ENCODE data around the gene PON3.

DNA sequence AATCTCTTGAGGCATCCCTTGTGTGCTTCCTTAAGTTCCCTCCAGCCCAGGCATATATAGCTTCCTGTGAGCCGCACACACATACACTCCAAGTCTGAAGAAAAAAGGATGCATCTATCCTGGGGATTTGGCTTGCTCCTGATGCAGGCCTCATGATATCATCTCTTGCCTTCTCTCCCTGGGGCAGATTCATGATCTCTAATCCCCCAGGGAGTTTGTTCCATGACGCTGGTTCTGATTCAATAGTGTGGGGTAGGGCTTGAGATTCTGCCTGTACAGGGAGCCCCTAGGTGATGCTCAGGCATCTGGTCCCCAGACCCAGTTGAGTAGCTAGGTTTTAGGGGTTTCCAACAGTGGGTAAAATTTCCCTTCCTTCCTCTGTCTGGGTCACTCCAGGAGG lies 73.3 kb downstream of the PON3 start:
- TF ChIP-seq EZH2phosphoT487 (IDR thresholded peaks at IDR 0.05; ENCODE audit: low read length) (no peak), EZH2 (optimal IDR thresholded peaks at IDR 0.05; ENCODE audit: low read depth, low read length) (no peak)
- TF ChIP-seq, protein P1, sequence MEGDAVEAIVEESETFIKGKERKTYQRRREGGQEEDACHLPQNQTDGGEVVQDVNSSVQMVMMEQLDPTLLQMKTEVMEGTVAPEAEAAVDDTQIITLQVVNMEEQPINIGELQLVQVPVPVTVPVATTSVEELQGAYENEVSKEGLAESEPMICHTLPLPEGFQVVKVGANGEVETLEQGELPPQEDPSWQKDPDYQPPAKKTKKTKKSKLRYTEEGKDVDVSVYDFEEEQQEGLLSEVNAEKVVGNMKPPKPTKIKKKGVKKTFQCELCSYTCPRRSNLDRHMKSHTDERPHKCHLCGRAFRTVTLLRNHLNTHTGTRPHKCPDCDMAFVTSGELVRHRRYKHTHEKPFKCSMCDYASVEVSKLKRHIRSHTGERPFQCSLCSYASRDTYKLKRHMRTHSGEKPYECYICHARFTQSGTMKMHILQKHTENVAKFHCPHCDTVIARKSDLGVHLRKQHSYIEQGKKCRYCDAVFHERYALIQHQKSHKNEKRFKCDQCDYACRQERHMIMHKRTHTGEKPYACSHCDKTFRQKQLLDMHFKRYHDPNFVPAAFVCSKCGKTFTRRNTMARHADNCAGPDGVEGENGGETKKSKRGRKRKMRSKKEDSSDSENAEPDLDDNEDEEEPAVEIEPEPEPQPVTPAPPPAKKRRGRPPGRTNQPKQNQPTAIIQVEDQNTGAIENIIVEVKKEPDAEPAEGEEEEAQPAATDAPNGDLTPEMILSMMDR (IDR thresholded peaks at IDR 0.05; ENCODE audit: low read length): no peak
